ENCODE data around the gene DECR2.

GRCh38 chr16:381789-382717 is 19.6 kb upstream of the DECR2 start, which contains the start of gene PGAP6:
- TF ChIP-seq CTCF (IDR thresholded peaks at IDR 0.05) (no peak), POLR2A (IDR thresholded peaks at IDR 0.05) (peak in 1 of 2 donors; percentile 27)

All from adrenal gland (tissue), 5 donors.